GM21526 (cell line): ENCODE measurements around the gene GALNT13.

ENCODE experiments used
- ATAC-seq: cut with Tn5 transposase; IDR thresholded peaks from one replicate; pipeline ENCODE4 v1.9.1; 2021; ENCODE audit warnings: moderate library complexity; ENCODE audit not compliant: unreplicated experiment, low FRiP score

GALNT13 gene

GRCh38 chr2:154392256-154392655, 520.5 kb downstream of the GALNT13 start:
- peak; percentile 94 for ATAC-seq

GRCh38 chr2:154394600-154394999, 522.9 kb downstream of the GALNT13 start:
- ATAC-seq: no peak

GRCh38 chr2:154400563-154401290, 529.0 kb downstream of the GALNT13 start:
- ATAC-seq: no peak

- no peak for ATAC-seq
These were observed 530.5 kb downstream of the GALNT13 start for GRCh38 chr2:154402213-154402612.

GRCh38 chr2:154403242-154403790, 531.6 kb downstream of the GALNT13 start:
- ATAC-seq: no peak

GRCh38 chr2:154408786-154409185, 537.1 kb downstream of the GALNT13 start:
- ATAC-seq: no peak

- ATAC-seq: no peak
These were observed 550.5 kb downstream of the GALNT13 start for GRCh38 chr2:154422251-154422650.

GRCh38 chr2:154425994-154426393, 554.3 kb downstream of the GALNT13 start:
- ATAC-seq: no peak

GRCh38 chr2:154427453-154427852, 555.7 kb downstream of the GALNT13 start:
- no peak for ATAC-seq

GRCh38 chr2:154428022-154428421, 556.3 kb downstream of the GALNT13 start:
- ATAC-seq: no peak

GRCh38 chr2:154433010-154433409, 561.3 kb downstream of the GALNT13 start:
- ATAC-seq: no peak

GRCh38 chr2:154437104-154437503, 565.4 kb downstream of the GALNT13 start:
- no peak for ATAC-seq

GRCh38 chr2:154439156-154439555, 567.4 kb downstream of the GALNT13 start:
- no peak for ATAC-seq

GRCh38 chr2:154443919-154444318, 572.2 kb downstream of the GALNT13 start:
- no peak for ATAC-seq

- no peak for ATAC-seq
These were observed 574.6 kb downstream of the GALNT13 start for GRCh38 chr2:154446324-154446723.

GRCh38 chr2:154447727-154448418, 576.2 kb downstream of the GALNT13 start:
- no peak for ATAC-seq

- no peak for ATAC-seq
These were observed 578.4 kb downstream of the GALNT13 start for GRCh38 chr2:154449951-154450658.

- no peak for ATAC-seq
These were observed 580.7 kb downstream of the GALNT13 start for GRCh38 chr2:154452471-154452870.

GRCh38 chr2:154452906-154453493, 581.3 kb downstream of the GALNT13 start:
- peak; percentile 71 for ATAC-seq

- no peak for ATAC-seq
These were observed 583.4 kb downstream of the GALNT13 start for GRCh38 chr2:154455166-154455565.

- no peak for ATAC-seq
These were observed 584.1 kb downstream of the GALNT13 start for GRCh38 chr2:154455866-154456265.
